Thoracic aorta (tissue), 2 donors: ENCODE results near the gene GRAMD2A. TPM values are rescaled to one million over a fixed set of nuclear protein-coding genes. Genes with fewer than 3 reads are reported as not detected.
"Not testable (repeated sequence)": the region's sequence is repeated elsewhere in the genome, so short reads cannot be mapped to it uniquely, and the experiment has no call there.

Experiments used
- ATAC-seq: fragments of 150-250 bp; one replicate; pipeline ENCODE4 v1.8.0; 2017; ENCODE audit warnings: low read depth; ENCODE audit not compliant: insufficient number of reproducible peaks, low FRiP score
- DNase-seq: peaks from one replicate; pipeline ENCODE4 v3.0.0-alpha.2; 2020; ENCODE audit warnings: low spot score
- H3K27ac ChIP-seq, 2 donors: fragments of 200-600 bp; sonication (generic); 1 replicate in 1 of 2; 2 replicates in 1 of 2; pipeline ENCODE4 v1.5.1; 2016; ENCODE audit warnings: mild to moderate bottlenecking in 2 of 2, moderate library complexity in 2 of 2
- H3K27me3 ChIP-seq: fragments of 200-600 bp; sonication (generic); replicated peaks from 2 replicates; pipeline ENCODE4 v1.6.0; 2016; ENCODE audit warnings: mild to moderate bottlenecking; ENCODE audit not compliant: insufficient read depth
- H3K36me3 ChIP-seq: fragments of 200-600 bp; sonication (generic); one replicate; pipeline ENCODE4 v1.5.1; 2016
- H3K4me1 ChIP-seq, 2 donors: fragments of 200-600 bp; sonication (generic); 1 replicate in 1 of 2; 2 replicates in 1 of 2; pipeline versions ENCODE4 v1.5.1 to v1.6.0; 2016; ENCODE audit warnings: low read depth in 2 of 2, mild to moderate bottlenecking in 1 of 2; ENCODE audit not compliant: control insufficient read depth in 1 of 2
- H3K4me3 ChIP-seq: fragments of 200-600 bp; sonication (generic); 2 replicates; pipeline ENCODE4 v1.5.1; 2016; ENCODE audit warnings: mild to moderate bottlenecking
- H3K9me3 ChIP-seq: fragments of 200-600 bp; sonication (generic); 2 replicates; pipeline ENCODE4 v1.5.1; 2016
- total RNA-seq, 2 donors: library from RNA; depleted of rRNA; stranded (reverse); fragments of >200 nt; gene quantifications; one replicate each; pipeline versions ENCODE4 v1.1.0 to v1.2.3, GENCODE V29; 2016
- TF ChIP-seq, protein P1 (sequence below): fragments of 200-600 bp; sonication (generic); IDR thresholded peaks from one replicate; pipeline ENCODE4 v1.5.1; 2019; ENCODE audit warnings: antibody characterized with exemption

The GRAMD2A gene
- total RNA-seq, 2 donors from 2014 or later, result 0.85 TPM; not detected in 1

DNA sequence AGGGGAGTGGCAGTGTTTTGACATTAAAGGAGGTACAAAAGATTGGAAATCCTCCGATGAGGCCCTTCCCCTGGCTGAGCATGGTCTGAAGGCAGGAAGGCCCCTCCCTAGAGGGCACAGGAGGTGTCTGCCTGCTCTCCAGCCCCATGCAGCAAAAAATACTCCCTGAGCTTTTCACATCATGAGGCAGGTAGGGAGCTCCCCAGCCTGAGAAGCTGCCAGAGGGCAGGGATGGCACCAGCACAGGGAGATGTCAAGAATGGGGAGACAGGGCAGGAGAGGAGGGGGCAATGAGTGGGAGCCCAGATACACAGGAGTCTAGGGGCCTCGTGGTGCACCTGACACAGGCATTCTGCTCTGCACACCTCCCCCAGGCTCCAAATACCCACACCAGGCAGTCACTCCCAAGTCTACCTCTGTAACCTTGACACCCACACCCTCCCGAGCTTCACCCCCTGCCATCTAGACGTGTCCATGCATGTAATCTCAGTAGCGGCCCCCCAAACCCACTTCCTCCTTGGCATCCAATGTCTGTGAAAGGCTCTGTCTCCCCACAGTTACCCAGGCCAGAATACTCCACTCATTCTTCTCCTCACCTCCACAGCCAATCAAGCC, 22.9 kb downstream of the GRAMD2A start:
- no peaks in the 10 kb centered on the region for H3K36me3 ChIP-seq
- TF ChIP-seq, protein P1, sequence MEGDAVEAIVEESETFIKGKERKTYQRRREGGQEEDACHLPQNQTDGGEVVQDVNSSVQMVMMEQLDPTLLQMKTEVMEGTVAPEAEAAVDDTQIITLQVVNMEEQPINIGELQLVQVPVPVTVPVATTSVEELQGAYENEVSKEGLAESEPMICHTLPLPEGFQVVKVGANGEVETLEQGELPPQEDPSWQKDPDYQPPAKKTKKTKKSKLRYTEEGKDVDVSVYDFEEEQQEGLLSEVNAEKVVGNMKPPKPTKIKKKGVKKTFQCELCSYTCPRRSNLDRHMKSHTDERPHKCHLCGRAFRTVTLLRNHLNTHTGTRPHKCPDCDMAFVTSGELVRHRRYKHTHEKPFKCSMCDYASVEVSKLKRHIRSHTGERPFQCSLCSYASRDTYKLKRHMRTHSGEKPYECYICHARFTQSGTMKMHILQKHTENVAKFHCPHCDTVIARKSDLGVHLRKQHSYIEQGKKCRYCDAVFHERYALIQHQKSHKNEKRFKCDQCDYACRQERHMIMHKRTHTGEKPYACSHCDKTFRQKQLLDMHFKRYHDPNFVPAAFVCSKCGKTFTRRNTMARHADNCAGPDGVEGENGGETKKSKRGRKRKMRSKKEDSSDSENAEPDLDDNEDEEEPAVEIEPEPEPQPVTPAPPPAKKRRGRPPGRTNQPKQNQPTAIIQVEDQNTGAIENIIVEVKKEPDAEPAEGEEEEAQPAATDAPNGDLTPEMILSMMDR, result no peak
- ATAC-seq (no peak), DNase-seq (no peak)
- H3K27me3 ChIP-seq, result no peaks in the 10 kb centered on the region
- H3K27ac ChIP-seq, result no peak overlapping the region
- no peaks in the 10 kb centered on the region for H3K9me3 ChIP-seq
- peaks cover 0 to 16% of the 10 kb centered on the region in 2 donors for H3K4me1 ChIP-seq
- no peak overlapping the region for H3K4me3 ChIP-seq

DNA sequence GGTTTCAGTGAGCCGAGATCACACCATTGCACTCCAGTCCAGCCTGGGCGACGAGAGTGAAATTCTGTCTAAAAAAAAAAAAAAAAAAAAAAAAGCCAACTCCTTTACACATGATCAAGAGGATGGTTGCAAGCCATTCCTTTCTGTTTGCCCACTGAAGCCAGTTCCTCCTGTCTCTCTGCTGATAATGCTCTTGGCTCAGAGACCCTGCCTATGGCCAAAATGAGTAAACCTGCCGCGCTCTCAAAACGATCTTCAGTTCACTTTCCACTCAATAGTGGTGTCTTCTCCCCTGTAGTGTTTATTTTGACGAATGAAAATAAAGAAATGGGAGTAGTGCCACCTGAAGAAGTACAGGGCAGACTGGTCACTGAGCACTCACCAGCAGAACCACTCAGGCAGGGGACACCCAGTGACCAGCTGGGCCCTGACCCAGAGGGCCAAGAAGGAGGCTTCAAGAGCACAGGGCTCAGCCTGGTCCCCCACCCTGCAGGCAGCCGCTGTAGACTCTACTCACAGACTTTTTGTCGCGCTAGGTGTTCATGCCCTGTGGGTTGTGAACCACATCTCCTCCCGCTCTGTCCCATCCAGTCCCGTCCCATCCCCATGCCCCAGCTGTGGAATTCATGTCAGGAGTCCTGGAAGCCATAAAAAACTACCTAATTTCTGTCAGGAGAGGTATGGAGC, 23.6 kb downstream of the GRAMD2A start:
- Histone ChIP-seq H3K4me3 (no peak overlapping the region), H3K4me1 (peaks cover 0 to 11% of the 10 kb centered on the region in 2 donors), H3K27ac (no peak overlapping the region), H3K36me3 (no peaks in the 10 kb centered on the region), H3K27me3 (no peaks in the 10 kb centered on the region), H3K9me3 (no peaks in the 10 kb centered on the region)
- ATAC-seq (no peak), DNase-seq (no peak)
- TF ChIP-seq, protein P1, result no peak

DNA sequence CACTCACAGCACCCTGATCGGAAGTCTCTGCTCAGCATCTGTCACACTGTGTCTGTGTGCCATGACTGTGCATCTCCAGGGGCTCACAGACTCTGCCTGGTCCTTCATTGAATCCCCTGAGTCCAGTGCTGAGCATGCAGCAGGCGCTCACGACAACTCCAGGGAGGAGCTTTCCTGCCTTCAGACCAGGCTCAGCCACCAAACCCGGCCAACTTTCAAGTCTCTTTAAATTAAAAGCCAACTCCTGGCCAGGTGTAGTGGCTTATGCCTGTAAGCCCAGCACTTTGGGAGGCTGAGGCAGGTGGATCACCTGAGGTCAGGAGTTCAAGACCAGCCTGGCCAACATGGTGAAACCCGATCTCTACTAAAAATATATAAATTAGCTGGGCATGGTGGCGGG, 24.2 kb downstream of the GRAMD2A start:
- DNase-seq, result no peak

DNA sequence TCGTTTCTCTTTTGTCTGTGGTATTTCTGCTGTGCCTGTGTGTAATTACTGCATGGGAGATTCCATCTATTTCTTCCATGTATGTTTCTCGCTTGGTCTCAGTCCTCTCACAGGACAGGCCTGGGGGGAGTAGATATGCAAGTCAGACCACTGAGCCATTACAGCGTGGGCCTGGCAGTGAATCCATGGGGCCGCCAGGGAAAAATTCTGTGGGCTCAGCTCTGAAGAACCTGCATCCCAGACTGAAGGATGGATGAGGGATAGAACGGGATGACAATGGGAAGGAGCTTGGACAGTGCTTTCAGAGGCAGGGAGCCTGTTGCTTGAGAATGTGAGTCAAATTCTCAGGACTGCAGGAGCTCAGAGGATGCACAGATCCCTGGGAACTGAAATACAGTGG, 24.8 kb downstream of the GRAMD2A start:
- TF ChIP-seq, protein P1, result no peak
- ATAC-seq (no peak), DNase-seq (no peak)
- H3K9me3 ChIP-seq, result no peaks in the 10 kb centered on the region
- no peak overlapping the region for H3K4me3 ChIP-seq
- H3K27me3 ChIP-seq, result no peaks in the 10 kb centered on the region
- peaks cover 0 to 21% of the 10 kb centered on the region in 2 donors for H3K4me1 ChIP-seq
- no peaks in the 10 kb centered on the region for H3K36me3 ChIP-seq
- no peak overlapping the region for H3K27ac ChIP-seq

More for the DNA sequence above, 24.2 kb downstream of the GRAMD2A start:
- TF ChIP-seq, protein P1, result no peak
- Histone ChIP-seq H3K4me3 (no peak overlapping the region), H3K36me3 (no peaks in the 10 kb centered on the region), H3K27ac (no peak overlapping the region), H3K27me3 (no peaks in the 10 kb centered on the region), H3K4me1 (peaks cover 0 to 16% of the 10 kb centered on the region in 2 donors), H3K9me3 (no peaks in the 10 kb centered on the region)
- no peak for ATAC-seq

DNA sequence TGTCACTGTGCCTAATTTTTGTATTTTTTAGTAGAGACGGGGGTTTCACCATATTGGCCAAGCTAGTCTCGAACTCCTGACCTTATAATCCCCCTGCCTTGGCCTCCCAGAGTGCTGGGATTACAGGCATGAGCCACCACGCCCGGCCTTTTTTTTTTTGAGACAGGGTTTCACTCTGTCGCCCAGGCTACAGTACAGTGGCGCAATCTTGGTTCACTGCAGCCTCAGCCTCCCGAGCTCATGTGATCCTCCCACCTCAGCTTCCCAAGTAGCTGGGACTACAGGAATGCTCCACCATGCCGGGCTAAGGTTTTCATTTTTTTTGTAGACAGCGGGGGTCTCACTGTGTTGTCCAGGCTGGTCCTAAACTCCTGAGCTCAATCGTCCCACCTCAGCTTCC, 25.6 kb downstream of the GRAMD2A start:
- DNase-seq, H3K36me3 ChIP-seq, H3K27ac ChIP-seq, H3K4me3 ChIP-seq, H3K9me3 ChIP-seq, H3K27me3 ChIP-seq, ATAC-seq: not testable (repeated sequence)
- H3K4me1 ChIP-seq, result peaks cover 0 to 21% of the 10 kb centered on the region in 2 donors
